Measurements from ENCODE around the gene FLRT1.

Gene FLRT1

GRCh38 chr11:64035576-64035975 is at the start of gene FLRT1:
TSS of gene FLRT1 (plus strand) at chr11:64035931. CDS start at chr11:64116268, 80,337 bp downstream.
- DNase-seq: no peak

- peak; percentile 86 for DNase-seq
These were observed 49.4 kb upstream of the FLRT1 start, which contains the start of gene OTUB1 for GRCh38 chr11:63986156-63986931. TSS of gene OTUB1 (plus strand) at chr11:63986438. CDS start at chr11:63986457, 19 bp downstream.

GRCh38 chr11:63986932-63987513 is 48.7 kb upstream of the FLRT1 start:
- DNase-seq: no peak

- no peak for DNase-seq
These were observed 44.2 kb upstream of the FLRT1 start for GRCh38 chr11:63991558-63991957.

DNA sequence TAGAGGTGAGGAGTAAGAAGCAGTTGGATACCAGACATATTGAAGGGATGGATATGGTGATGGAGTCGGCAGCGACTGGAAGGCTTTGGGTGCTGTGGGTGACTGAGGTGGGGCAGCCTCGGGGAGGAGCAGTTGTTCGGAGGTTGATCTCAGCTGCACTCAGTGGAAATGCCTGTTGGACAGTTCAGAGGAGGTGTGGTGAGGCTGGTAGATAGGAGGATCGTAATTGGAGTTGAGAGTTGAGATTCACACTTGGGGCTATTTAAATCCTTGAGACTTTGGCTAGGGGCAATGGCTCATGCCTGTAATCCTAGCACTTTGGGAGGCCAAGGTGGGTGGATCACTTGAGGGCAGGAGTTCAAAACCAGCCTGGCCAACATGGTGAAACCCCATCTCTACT is 42.6 kb upstream of the FLRT1 start:
- no peak for DNase-seq

DNA sequence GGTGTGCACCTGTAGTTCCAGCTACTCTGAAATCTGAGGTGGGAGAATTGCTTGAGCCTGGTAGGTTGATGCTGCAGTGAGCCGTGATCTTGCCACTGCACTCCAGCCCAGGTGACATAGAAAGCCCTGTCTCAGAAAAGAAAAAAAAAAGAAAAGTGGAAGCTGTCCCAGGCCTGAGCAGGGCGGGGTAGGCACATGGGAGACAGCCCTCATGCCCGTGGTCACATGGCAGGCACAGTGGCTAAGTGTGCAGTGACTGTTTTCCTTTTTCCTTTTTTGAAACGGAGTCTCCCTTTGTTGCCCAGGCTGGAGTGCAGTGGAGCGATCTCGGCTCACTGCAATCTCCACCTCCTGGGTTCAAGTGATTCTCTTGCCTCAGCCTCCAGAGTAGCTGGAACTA is 41.7 kb upstream of the FLRT1 start:
- DNase-seq: no peak

DNA sequence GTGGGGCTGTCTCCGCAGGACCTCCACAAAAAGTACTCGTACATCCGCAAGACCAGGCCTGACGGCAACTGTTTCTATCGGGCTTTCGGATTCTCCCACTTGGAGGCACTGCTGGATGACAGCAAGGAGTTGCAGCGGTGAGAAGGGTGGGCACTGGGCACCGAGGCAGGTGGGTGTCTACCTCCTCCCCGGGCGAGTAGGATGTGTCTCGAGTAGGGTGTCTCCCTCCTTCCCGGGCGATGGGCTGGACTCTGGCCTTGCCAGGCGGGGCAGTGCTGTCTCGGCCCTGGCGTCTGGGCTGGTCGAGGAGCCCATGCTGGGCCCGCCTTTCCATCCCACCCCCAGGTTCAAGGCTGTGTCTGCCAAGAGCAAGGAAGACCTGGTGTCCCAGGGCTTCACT is 39.2 kb upstream of the FLRT1 start:
- no peak for DNase-seq

DNA sequence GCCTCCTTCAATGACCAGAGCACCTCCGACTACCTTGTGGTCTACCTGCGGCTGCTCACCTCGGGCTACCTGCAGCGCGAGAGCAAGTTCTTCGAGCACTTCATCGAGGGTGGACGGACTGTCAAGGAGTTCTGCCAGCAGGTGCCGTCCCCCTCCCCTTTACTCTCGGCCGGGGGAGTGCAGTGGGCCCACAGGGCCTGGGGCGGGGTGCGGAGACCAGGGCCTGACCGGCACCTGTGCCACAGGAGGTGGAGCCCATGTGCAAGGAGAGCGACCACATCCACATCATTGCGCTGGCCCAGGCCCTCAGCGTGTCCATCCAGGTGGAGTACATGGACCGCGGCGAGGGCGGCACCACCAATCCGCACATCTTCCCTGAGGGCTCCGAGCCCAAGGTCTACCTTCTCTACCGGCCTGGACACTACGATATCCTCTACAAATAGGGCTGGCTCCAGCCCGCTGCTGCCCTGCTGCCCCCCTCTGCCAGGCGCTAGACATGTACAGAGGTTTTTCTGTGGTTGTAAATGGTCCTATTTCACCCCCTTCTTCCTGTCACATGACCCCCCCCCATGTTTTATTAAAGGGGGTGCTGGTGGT is 38.5 kb upstream of the FLRT1 start:
- no peak for DNase-seq

DNA sequence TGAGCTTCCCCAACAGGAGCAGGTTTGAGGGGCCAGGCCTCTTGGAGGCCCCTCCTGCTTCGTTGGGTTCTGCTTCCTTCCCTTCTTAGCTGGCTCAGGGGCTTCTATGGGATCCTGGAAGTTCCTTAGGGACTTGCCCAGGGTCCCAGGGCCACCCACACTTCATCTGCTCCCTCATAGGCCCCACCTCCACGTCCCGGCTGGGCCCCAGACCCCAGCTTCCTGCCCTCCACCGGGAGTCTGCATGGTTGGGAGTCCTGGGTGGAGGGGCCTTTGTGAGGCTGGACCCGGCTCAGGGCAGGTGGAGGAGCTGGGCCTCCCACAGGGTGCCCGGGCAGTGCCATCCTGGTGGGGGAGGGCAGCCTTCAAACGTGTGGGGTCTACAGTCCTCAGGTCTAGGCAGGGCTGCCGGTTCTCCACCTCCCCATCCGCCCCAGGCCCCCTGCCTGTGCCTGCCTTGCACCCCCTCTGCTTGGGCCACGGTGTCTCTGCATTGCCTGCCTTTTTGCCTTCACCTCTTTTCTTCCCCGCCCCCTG is 37.9 kb upstream of the FLRT1 start:
- no peak for DNase-seq

GRCh38 chr11:63998558-63999348 is 37.0 kb upstream of the FLRT1 start:
- no peak for DNase-seq

- DNase-seq: peak; percentile 50
These were observed 36.2 kb upstream of the FLRT1 start for GRCh38 chr11:63999349-64000025.

GRCh38 chr11:64000026-64000739 is 35.5 kb upstream of the FLRT1 start:
- peak; percentile 53 for DNase-seq

- no peak for DNase-seq
These were observed 34.8 kb upstream of the FLRT1 start for GRCh38 chr11:64000740-64001483.

DNA sequence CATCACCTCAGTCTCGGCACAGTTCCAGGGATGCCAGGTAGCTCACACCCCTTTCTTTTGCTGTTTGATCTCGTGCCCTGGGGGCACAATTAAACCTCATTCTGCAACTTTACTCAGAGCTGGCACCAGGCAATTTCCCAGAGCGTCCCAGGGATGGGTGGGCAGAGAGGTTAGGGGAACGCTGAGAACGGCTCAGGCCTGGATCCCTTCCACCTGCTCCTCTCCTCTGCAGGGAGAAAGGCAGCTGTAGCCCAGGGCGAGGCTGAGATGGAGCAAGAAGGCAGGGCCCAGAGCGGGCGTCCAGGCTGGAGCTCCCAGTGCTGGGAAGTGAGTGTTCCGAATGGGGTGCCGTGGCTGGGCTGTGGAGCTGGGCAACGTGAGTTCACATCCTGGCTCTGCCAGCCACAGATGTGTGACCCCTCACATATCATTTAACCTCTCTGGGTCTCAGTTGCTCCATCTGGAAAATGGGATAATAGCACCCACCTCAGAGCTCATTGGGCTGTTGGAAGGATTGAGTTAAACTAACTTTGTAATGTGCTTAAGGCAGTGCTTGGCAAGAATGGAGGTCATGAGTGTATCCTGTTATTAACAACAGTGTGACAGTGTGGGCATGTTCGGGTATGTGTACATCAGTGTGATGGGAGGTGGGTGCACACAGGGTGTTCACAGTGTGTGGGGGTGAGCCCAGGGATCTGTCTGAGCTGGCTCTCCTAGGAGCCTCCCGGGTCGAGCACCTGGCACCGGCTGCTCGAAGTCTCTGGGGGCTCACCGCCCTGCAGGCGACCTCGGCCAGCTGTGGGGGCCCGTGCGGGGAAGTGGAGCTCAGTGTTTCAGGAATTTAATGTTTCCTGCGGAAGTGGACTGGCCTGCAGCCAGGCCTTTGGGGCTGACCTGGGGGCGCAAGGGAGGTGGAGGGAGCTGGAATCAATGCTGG is 34.0 kb upstream of the FLRT1 start:
- no peak for DNase-seq

GRCh38 chr11:64003807-64004589 is 31.7 kb upstream of the FLRT1 start:
- no peak for DNase-seq

DNA sequence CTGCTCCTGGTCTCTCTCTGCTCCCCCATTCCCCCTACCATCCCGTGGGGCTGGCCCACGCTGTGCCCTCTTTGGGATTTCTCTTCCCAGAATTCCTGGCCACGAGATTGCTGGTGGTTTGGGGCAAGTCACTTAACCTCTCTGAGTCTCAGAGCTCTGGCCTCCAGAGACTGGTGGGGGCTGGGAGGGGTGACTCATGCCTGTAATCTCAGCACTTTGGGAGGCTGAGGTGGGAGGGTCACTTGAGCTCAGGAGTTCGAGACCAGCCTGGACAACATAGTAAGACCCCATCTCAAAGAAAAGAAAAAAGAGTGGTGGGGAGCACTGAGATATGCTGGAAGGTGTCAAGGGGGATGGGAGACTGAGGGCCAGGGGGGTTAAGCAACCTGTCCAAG is 31.1 kb upstream of the FLRT1 start:
- no peak for DNase-seq

DNA sequence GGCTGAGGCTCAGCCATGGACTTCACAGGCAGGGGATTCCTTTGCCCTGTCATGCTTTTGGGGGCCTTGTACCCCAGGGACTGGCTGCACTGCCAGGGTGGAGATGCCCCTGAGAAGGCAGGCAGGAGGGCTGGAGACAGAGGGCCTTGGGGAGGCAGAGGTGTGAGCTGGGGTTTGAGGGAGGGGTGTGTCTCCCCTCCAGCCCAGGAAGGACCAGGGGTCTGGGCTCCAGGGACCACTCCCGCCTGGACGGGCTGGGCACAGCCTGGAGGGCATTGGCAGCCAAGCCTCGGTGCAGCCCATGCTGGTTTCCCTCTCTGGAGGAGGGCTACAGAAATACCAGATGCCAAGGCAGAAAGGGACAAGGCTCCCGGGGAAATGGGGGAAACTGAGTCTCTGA is 30.0 kb upstream of the FLRT1 start:
- DNase-seq: no peak

GRCh38 chr11:64006398-64006797 is 29.3 kb upstream of the FLRT1 start:
- no peak for DNase-seq

DNA sequence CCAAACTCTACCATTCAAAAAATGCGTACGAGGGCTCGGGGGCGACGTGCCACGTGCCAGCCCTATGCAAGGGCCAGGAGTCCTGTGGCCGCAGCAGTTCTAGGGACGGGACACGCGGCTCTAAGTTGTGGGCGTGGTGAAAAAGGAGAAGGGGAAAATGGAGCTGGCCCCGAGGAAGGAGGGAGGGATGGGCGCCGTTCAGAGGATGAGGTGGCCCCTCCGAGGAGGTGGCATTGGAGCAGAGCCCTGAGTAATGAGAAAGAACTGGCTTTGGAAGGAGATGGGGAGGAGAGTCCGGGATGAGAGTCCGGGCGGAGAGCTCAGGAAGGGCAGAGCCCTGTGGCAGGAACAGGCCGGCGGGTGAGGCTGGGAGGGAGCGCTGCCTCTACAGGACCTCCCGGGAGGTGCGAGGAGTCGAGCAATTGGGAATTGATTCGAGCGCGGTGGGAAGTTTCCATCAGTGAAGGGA is 28.5 kb upstream of the FLRT1 start:
- DNase-seq: no peak
